ENCODE results near the gene EPN2.
"Not testable (repeated sequence)": the region's sequence is repeated elsewhere in the genome, so short reads cannot be mapped to it uniquely, and the experiment has no call there.

Gene EPN2

GRCh38 chr17:19237139-19237388 is at the start of gene EPN2:
Gene EPN2 (plus strand): TSS chr17:19237366. CDS start chr17:19283120, 45,754 bp downstream.
- DNase-seq = not testable (repeated sequence)

GRCh38 chr17:19187883-19188869 is 49.0 kb upstream of the EPN2 start:
- not testable (repeated sequence) for DNase-seq

GRCh38 chr17:19188870-19189708 is 48.1 kb upstream of the EPN2 start:
- not testable (repeated sequence) for DNase-seq

GRCh38 chr17:19189781-19190405 is 47.3 kb upstream of the EPN2 start:
- not testable (repeated sequence) for DNase-seq

GRCh38 chr17:19196382-19197204 is 40.6 kb upstream of the EPN2 start:
- not testable (repeated sequence) for DNase-seq

- DNase-seq = not testable (repeated sequence)
Measured at GRCh38 chr17:19202448-19202847, 34.7 kb upstream of the EPN2 start.

GRCh38 chr17:19203429-19203828 is 33.7 kb upstream of the EPN2 start:
- DNase-seq = not testable (repeated sequence)

- DNase-seq = not testable (repeated sequence)
Measured at GRCh38 chr17:19215074-19215860, 21.9 kb upstream of the EPN2 start.

- not testable (repeated sequence) for DNase-seq
Measured at GRCh38 chr17:19216148-19216926, 20.8 kb upstream of the EPN2 start.

- DNase-seq = not testable (repeated sequence)
Measured at GRCh38 chr17:19218914-19219313, 18.3 kb upstream of the EPN2 start.

- not testable (repeated sequence) for DNase-seq
Measured at GRCh38 chr17:19219384-19219783, 17.8 kb upstream of the EPN2 start.

GRCh38 chr17:19220195-19220594 is 17.0 kb upstream of the EPN2 start:
- not testable (repeated sequence) for DNase-seq

- DNase-seq = not testable (repeated sequence)
Measured at GRCh38 chr17:19226610-19227588, 10.3 kb upstream of the EPN2 start.

- DNase-seq = not testable (repeated sequence)
Measured at GRCh38 chr17:19234676-19235075, 2.5 kb upstream of the EPN2 start.

- DNase-seq = not testable (repeated sequence)
Measured at GRCh38 chr17:19236351-19237138, 621 bp upstream of the EPN2 start.

- no peak for DNase-seq
Measured at GRCh38 chr17:19237389-19238166, 412 bp downstream of the EPN2 start.

- DNase-seq = no peak
Measured at GRCh38 chr17:19238167-19238505, 970 bp downstream of the EPN2 start.

GRCh38 chr17:19239544-19239943 is 2.4 kb downstream of the EPN2 start:
- DNase-seq = no peak

Data from NCI-H1417 treated with DMSO at 0.1 percent for 48 hours (cell line).